ENCODE measurements around the gene TBC1D2B. TPM values are rescaled to one million over a fixed set of nuclear protein-coding genes. Genes with fewer than 3 reads are reported as not detected.
A peak's percentile ranks its signal among the peaks of the same experiment; 100 is the strongest.

Gene TBC1D2B
- polyA plus RNA-seq, 3 donors: 5.9 to 53.3 (median 6.2) TPM

DNA sequence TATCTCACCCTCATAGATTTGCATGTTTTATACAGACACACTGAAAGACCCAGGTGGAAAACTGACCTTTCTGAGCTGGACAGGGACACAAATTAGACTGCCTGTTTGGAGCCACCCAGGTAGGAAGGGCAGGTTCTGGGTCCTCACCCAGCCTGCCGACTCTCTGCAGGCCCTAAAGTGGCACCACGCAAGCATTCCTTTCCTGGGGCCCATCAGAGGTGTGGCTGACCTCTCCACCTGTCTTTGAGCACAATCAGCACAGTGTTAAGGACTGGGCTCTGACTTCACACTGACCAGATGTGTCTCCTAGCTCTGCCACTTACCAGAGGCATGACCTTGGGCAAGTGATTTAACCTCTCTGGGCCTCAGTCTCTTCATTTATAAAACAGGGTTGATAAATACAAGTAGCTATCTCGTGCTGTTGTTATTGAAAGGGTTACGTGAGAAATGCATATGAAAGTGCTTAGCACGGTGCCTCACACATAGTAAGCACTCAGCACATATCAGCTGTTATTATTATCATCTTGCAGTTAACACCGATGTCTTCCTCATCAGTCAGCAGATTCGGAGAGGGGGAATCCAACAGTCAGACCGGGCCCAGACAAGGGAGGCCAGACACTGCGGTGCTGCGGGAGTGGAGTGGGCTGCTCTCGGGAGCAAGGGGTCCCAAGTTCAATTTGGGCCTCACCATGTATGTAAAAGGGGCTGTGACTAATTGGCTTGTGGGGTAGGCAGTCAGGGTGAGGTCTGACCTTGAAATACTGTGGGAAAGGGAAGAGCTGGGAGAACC lies 2.0 kb upstream of the TBC1D2B start:
- H3K9me3 Mint-ChIP-seq: no peaks in the 10 kb centered on the region
- no peak overlapping the region for H3K27ac ChIP-seq (ENCODE audit: low read depth in 1 of 2, low read length in 2 of 2)
- no peaks in the 10 kb centered on the region for H3K36me3 ChIP-seq (replicated peaks in 1 of 2; ENCODE audit: control insufficient read depth in 1 of 2, insufficient read depth in 2 of 2, low read length in 2 of 2)
- TF ChIP-seq, protein P1, sequence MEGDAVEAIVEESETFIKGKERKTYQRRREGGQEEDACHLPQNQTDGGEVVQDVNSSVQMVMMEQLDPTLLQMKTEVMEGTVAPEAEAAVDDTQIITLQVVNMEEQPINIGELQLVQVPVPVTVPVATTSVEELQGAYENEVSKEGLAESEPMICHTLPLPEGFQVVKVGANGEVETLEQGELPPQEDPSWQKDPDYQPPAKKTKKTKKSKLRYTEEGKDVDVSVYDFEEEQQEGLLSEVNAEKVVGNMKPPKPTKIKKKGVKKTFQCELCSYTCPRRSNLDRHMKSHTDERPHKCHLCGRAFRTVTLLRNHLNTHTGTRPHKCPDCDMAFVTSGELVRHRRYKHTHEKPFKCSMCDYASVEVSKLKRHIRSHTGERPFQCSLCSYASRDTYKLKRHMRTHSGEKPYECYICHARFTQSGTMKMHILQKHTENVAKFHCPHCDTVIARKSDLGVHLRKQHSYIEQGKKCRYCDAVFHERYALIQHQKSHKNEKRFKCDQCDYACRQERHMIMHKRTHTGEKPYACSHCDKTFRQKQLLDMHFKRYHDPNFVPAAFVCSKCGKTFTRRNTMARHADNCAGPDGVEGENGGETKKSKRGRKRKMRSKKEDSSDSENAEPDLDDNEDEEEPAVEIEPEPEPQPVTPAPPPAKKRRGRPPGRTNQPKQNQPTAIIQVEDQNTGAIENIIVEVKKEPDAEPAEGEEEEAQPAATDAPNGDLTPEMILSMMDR (IDR thresholded peaks at IDR 0.05): no peak
- H3K27me3 ChIP-seq (ENCODE audit: control insufficient read depth in 2 of 2, insufficient read depth in 2 of 2, low read length in 2 of 2): no peaks in the 10 kb centered on the region
- peaks cover 33% of the 10 kb centered on the region for H3K79me2 ChIP-seq (ENCODE audit: insufficient read depth, low read length)
- H3K4me3 ChIP-seq (replicated peaks in 1 of 3; ENCODE audit: low read depth in 2 of 3, low read length in 3 of 3): no peak overlapping the region
- H2AFZ ChIP-seq (ENCODE audit: insufficient read depth, low read depth, low read length, poor library complexity, severe bottlenecking): no peak overlapping the region
- H3K36me3 Mint-ChIP-seq: peaks cover 4 to 6% of the 10 kb centered on the region in 2 donors
- WGBS (ENCODE audit: insufficient coverage): 99% methylated on average over 8 of the region's 11 CpGs
- H3K27me3 Mint-ChIP-seq (ENCODE audit: low read depth in 3 of 3): peaks cover 0 to under 1% (median 0%) of the 10 kb centered on the region in 3 donors
- no peaks in the 10 kb centered on the region for H3K9me3 ChIP-seq (replicated peaks in 1 of 2; ENCODE audit: control insufficient read depth in 1 of 2, insufficient read depth in 1 of 2, low read length in 2 of 2)
- no peak overlapping the region for H3K9ac ChIP-seq (ENCODE audit: insufficient read depth, low read length, poor library complexity, severe bottlenecking)
- peaks cover 56% of the 10 kb centered on the region for H3K4me1 Mint-ChIP-seq
- no peak overlapping the region for H3K4me2 ChIP-seq (replicated peaks; ENCODE audit: extremely low read depth, low read length, poor library complexity, severe bottlenecking)
- intact Hi-C loops (cut with micrococcal nuclease): no loop called here
- DNase-seq: no peak
- peaks cover 18% of the 10 kb centered on the region for H4K20me1 ChIP-seq (ENCODE audit: insufficient read depth, low read length)
- H3K4me3 Mint-ChIP-seq: peak overlapping the region in 1 of 2 donors; percentile 12
- H3K27ac Mint-ChIP-seq: peak overlapping the region in 1 of 7 donors; percentile 72
- peaks cover 52 to 65% of the 10 kb centered on the region in 2 donors for H3K4me1 ChIP-seq (ENCODE audit: control insufficient read depth in 1 of 2, insufficient read depth in 2 of 2, low read length in 2 of 2)

DNA sequence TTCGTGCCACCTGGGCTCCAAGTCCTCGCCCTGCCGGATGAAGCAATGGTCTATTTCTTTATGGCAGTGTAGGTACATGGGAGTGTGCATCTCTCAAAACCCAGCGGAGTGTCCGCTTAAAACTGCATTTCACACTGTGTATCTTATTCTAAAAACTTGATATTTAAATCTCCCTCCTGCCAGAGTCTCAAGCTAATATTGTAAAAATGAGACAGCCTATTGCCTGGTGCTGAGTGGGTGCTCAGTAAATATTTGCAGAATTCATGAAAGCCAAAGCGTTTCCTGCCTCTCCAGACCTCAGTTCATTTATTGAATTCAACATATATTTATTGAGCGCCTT lies 330 bp upstream of the TBC1D2B start:
- no CpG with 5 or more reads among the region's 7 CpGs for WGBS (ENCODE audit: insufficient coverage)
- Histone ChIP-seq H3K9ac (ENCODE audit: insufficient read depth, low read length, poor library complexity, severe bottlenecking) (peak overlapping the region; percentile 78), H3K4me3 (replicated peaks in 1 of 3; ENCODE audit: low read depth in 2 of 3, low read length in 3 of 3) (peak overlapping the region; percentile 9 to 97 (median 93)), H3K36me3 (replicated peaks in 1 of 2; ENCODE audit: control insufficient read depth in 1 of 2, insufficient read depth in 2 of 2, low read length in 2 of 2) (no peaks in the 10 kb centered on the region), H3K4me2 (replicated peaks; ENCODE audit: extremely low read depth, low read length, poor library complexity, severe bottlenecking) (peak overlapping the region; percentile 99), H4K20me1 (ENCODE audit: insufficient read depth, low read length) (peaks cover 18% of the 10 kb centered on the region), H3K4me1 (ENCODE audit: control insufficient read depth in 1 of 2, insufficient read depth in 2 of 2, low read length in 2 of 2) (peaks cover 44 to 65% of the 10 kb centered on the region in 2 donors), H3K9me3 (replicated peaks in 1 of 2; ENCODE audit: control insufficient read depth in 1 of 2, insufficient read depth in 1 of 2, low read length in 2 of 2) (no peaks in the 10 kb centered on the region), H3K27ac (ENCODE audit: low read depth in 1 of 2, low read length in 2 of 2) (peak overlapping the region in 1 of 2 donors; percentile 53), H2AFZ (ENCODE audit: insufficient read depth, low read depth, low read length, poor library complexity, severe bottlenecking) (peak overlapping the region; percentile 85), H3K27me3 (ENCODE audit: control insufficient read depth in 2 of 2, insufficient read depth in 2 of 2, low read length in 2 of 2) (no peaks in the 10 kb centered on the region), H3K79me2 (ENCODE audit: insufficient read depth, low read length) (peaks cover 50% of the 10 kb centered on the region)
- no peak for DNase-seq
- Mint-ChIP-seq H3K9me3 (peaks cover 0 to 2% (median 0%) of the 10 kb centered on the region in 7 donors), H3K4me1 (peaks cover 52% of the 10 kb centered on the region), H3K27me3 (ENCODE audit: low read depth in 3 of 3) (no peaks in the 10 kb centered on the region), H3K27ac (peak overlapping the region in 4 of 7 donors; percentile 15 to 80 (median 46)), H3K4me3 (peak overlapping the region; percentile 78 to 79), H3K36me3 (peaks cover 7 to 10% of the 10 kb centered on the region in 2 donors)
- TF ChIP-seq, protein P1 (IDR thresholded peaks at IDR 0.05): no peak
- intact Hi-C loops (cut with micrococcal nuclease): no loop called here

Measured in CD14-positive monocyte (primary cell).